Measurements from ENCODE around the gene C3orf18.
"Not testable (repeated sequence)": the region's sequence is repeated elsewhere in the genome, so short reads cannot be mapped to it uniquely, and the experiment has no call there.

The C3orf18 gene

DNA sequence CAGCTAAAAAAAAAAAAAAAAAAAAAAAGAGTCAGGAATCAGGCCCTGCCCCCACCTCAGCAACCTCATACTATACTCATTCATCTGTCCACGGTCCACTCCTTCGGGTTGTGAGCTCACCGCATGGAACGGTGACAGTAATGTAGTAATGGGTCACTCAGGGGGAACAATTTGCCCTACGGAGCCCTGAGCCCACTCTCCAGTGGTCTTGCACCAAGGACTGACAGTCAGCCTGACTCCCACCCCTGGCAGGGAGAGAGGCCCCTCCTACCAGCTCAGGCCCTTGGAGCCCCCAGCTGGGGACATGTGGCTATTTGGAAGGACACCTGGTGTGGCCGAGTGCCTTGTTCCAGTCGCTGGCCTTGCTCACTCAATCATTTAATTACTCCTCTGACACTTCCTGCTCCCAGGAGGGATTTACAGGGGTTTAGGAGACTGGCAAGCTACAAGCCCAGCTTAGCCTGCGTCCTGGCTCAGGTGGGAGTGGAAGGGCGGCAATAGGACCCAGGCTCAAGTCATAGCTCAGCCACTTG is 44.2 kb downstream of the C3orf18 start:
- peak; percentile 63 for DNase-seq (ENCODE audit: low read depth, low spot score)

DNA sequence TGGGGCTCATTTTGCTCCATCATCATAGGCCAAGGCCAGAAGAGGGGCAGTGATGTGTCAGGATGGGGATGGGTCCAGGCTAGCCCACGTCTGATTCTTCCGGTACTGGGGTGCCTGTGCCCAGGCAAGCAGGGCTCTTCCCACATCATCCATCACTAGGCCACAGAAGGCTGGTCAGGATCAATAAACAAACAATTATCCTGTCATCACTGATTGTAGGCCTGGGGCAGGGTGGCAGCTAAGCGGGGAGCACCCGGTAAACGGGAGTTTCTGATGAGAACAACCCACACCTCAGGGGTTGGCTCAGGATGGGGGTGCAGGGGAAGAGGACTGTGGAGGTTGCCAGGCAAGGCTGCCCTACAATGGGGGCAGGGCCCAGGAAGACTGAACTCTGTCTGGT is 46.0 kb downstream of the C3orf18 start:
- DNase-seq (ENCODE audit: low read depth, low spot score): peak; percentile 57

DNA sequence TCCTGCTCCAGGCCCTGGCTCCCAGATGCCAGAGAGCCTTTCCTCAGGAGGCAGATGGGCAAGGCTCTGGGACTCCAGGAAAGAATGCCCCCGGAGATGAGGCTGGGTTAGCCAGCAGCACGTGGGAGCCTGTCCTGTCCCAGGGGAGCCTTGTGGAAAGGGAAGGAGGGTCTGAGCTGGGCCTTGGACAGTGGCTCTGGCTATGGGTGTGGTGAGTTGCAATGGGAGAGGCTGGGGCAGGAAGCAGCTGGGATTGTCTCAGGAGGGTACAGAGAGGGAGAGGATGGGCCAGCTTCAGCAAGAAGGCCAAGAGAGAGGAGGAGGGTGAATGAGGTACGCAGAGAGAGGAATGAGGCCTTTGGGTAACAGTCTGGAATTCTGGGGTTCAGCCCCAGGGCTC is 46.7 kb downstream of the C3orf18 start:
- no peak for DNase-seq (ENCODE audit: low read depth, low spot score)

DNA sequence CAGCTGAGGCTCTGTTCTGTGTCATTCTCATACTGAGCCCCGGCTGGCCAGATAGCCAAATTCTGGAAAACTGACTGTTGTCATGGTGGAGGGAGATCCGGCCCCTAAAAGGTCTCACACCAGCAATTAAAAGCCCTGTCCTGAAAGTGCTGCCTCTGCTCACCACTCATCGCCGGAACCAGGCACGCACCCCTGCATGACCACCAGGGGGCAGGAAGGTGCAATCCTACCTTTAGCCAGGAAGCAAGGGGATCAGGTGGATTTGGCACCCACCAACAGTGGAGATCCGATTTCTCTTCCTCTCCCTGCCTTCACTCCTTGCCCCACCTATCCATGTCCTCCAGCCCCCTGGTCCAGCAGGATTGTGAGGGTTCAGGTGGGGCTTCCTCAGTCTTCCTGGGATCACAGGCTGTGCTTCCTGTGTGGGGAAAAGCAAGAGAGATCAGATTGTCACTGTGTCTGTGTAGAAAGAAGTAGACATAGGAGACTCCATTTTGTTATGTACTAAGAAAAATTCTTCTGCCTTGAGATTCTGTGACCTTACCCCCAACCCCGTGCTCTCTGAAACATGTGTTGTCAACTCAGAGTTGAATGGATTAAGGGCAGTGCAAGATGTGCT is 48.0 kb downstream of the C3orf18 start:
- DNase-seq (ENCODE audit: low read depth, low spot score): peak; percentile 92

GRCh38 chr3:50518436-50518835 is 49.1 kb downstream of the C3orf18 start:
- DNase-seq (ENCODE audit: low read depth, low spot score): no peak

DNA sequence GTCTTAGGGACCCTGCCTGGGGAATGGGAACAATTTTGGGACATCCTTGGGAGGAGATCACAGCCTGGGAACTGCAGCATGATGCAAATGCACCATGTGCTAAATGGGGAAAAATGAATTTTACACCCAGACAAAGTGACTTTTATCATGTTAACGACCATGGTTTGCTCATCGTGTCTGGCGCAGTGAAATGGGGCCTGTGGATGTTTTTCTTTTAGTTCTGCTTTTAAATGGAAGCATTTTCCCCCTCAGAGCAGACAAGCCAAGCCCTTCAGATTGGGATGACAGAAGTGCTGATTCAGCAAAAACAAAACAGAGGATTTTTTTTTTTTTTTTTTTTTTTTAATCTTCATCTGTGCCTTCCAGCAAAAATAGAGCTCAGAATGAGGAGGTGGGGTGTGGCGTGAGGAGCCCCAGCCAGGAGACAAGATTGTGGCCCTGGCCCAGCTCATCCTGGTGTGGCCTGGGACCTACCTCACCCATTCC is 49.8 kb downstream of the C3orf18 start:
- no peak for DNase-seq (ENCODE audit: low read depth, low spot score)

DNA sequence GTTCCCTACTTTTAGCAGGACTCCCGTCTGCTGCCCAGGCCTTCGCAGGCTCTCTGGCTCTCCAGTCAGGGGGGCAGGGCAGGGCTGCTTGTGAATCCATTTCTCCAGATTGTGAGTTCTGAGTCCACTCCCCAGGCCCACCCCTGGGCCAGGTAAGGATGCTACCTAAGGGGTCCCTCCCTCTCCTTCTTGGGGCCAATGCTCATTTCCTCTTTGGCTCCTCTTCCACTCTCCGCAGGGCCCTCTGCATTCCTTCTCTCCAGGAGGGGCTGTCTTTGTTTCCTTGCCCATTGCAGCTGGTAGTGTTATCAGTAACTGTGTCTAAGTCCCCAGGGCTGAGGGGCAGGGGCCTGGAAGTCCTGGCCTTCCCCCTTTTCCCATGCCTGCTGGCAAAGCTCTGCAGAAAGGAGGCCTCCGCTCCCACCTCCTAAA is 51.1 kb downstream of the C3orf18 start:
- DNase-seq (ENCODE audit: low read depth, low spot score): peak; percentile 80

- peak; percentile 81 for DNase-seq (ENCODE audit: low read depth, low spot score)
These were observed 51.7 kb downstream of the C3orf18 start for GRCh38 chr3:50515565-50516439.

DNA sequence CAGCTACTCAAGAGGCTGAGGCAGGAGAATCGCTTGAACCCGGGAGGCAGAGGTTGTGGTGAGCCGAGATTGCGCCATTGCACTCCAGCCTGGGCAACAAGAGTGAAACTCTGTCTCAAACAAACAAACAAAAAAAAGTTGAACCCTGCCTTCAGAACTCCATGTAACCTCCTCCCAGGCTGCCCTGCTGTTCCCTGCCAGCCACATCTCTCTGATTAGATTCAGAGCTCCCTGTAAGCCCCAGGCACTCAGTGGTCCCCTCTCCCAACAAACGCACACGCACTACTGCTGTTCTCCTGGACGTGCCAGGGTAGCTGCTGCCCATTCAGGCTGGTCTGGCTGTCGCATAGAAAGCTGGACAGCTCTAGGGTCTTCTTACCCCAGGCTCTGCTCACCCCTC is 54.6 kb downstream of the C3orf18 start:
- DNase-seq (ENCODE audit: low read depth, low spot score): not testable (repeated sequence)

- no peak for DNase-seq (ENCODE audit: low read depth, low spot score)
These were observed 55.4 kb downstream of the C3orf18 start for GRCh38 chr3:50512131-50512530.

DNA sequence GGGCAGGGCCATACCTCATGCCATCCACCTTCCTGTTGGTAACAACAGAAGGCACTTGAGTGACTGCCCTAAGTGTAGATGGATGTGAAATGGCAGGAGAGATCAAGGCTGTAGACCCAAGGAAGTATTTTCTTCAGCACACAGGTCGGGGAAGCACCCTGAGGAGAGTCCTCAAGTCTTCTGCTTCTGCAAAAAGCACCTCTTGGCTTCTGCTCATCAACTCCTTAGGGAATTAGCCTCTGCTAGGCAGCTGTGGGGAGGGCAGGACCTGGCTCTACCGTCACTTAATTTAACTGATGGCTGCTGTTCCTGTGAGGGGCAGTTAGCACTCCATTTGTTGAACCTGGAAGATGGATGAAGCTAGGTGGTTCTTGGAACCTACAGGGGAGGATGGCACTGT is 57.2 kb downstream of the C3orf18 start:
- DNase-seq (ENCODE audit: low read depth, low spot score): no peak

DNA sequence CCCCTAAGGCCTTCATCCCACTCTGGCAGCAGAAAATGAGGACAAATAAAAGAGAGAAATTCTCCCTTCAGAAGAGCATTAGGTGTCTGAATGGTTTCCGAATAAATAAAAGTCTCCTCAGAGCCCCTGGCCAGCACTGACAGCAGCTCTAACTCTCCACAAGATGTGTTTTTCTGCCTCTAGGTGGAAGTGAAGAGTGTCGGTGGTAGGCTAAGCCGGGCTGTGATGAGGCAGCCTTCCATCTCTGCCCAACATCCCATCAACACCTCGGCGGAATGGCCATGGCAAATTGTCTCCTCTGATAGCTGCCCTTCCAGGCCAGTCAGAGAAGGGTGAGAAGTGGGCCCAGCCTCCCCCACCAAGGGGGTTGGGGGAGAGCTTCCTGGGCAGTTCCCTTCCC is 57.8 kb downstream of the C3orf18 start:
- no peak for DNase-seq (ENCODE audit: low read depth, low spot score)

DNA sequence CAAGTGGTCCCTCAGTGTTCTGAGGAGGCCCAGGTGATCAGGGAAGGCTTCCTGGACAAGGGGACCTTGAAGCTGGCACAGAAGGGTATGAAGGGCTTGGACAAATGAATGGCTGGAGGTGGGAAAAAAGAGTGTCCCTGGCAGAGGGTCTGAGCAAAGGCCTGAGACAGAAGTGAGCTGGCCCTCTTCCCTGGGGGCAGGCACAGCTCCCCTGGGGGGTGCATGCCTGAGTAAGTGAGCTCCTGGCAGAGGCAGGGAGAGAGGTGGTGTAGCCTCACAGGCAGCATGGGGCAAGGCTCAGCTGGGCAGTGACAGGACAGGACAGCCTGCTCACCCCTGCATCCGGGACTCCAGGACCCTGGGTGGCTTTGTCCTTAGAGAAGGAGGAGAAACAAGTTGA is 58.7 kb downstream of the C3orf18 start:
- DNase-seq (ENCODE audit: low read depth, low spot score): no peak

Data from ELF-1 (cell line).